GM12891 (cell line): Measurements from ENCODE around the gene EPB41L3.

ENCODE experiments used
- POLR2A ChIP-seq: IDR thresholded peaks from 2 replicates; pipeline ENCODE4 v1.6.1; 2011; ENCODE audit warnings: low read depth, low read length, control low read depth
- POU2F2 ChIP-seq: IDR thresholded peaks from 2 replicates; pipeline ENCODE4 v1.6.1; 2011; ENCODE audit warnings: low read depth, mild to moderate bottlenecking, control low read depth, low read length, moderate library complexity

GRCh38 chr18:5534845-5535244 lies 9.0 kb downstream of the EPB41L3 start:
- TF ChIP-seq POLR2A, result no peak
- no peak for TF ChIP-seq POU2F2
